Neural progenitor cell (in vitro differentiated cells): ENCODE measurements around the gene RNF10.

Source experiments
- EZH2 ChIP-seq: fragments of 200-600 bp; sonication (generic); IDR thresholded peaks from 2 replicates; pipeline ENCODE4 v1.6.1; 2017; ENCODE audit warnings: antibody characterized with exemption, mild to moderate bottlenecking, moderate library complexity
- TF ChIP-seq, protein P1 (sequence below): fragments of 200-600 bp; sonication (generic); IDR thresholded peaks from 2 replicates; pipeline ENCODE4 v1.5.1; 2017; ENCODE audit warnings: antibody characterized with exemption, mild to moderate bottlenecking

DNA sequence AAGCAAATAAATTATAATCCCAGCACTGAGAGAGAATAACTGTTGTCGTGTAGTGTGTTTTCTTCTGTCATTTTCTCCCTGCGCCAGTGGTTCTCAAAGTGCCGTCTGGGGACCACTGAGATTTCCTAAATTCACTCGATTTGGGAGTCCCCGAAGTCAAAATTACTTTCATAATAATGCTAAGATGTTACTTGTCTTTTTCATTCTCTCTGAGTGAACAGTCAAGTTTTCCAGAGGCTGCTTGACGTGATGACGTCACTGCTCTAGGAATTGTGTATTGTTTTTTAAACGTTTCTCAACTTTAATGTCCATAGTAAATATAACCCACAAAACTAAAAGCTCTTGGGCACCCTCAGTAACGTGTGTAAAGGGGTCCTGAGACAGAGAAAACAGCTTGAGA is 47.8 kb downstream of the RNF10 start:
- TF ChIP-seq EZH2, result no peak
- TF ChIP-seq, protein P1, sequence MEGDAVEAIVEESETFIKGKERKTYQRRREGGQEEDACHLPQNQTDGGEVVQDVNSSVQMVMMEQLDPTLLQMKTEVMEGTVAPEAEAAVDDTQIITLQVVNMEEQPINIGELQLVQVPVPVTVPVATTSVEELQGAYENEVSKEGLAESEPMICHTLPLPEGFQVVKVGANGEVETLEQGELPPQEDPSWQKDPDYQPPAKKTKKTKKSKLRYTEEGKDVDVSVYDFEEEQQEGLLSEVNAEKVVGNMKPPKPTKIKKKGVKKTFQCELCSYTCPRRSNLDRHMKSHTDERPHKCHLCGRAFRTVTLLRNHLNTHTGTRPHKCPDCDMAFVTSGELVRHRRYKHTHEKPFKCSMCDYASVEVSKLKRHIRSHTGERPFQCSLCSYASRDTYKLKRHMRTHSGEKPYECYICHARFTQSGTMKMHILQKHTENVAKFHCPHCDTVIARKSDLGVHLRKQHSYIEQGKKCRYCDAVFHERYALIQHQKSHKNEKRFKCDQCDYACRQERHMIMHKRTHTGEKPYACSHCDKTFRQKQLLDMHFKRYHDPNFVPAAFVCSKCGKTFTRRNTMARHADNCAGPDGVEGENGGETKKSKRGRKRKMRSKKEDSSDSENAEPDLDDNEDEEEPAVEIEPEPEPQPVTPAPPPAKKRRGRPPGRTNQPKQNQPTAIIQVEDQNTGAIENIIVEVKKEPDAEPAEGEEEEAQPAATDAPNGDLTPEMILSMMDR, result no peak
